Ramos (cell line): ENCODE measurements around the gene MAP3K9.
"Not testable (repeated sequence)": the region's sequence is repeated elsewhere in the genome, so short reads cannot be mapped to it uniquely, and the experiment has no call there.

Source experiments
- in situ Hi-C: fragments of 300-500 bp; cut with MboI; formaldehyde crosslinking; loops from one replicate; pipeline ENCODE4 v1.14.3; 2022; ENCODE audit warnings: low sequenced_read_pairs; ENCODE audit not compliant: unreplicated experiment

The MAP3K9 gene

GRCh38 chr14:70706177-70706576 lies 103.1 kb downstream of the MAP3K9 start:
- in situ Hi-C loops, result no loop called here

GRCh38 chr14:70704960-70705359 lies 104.4 kb downstream of the MAP3K9 start:
- in situ Hi-C loops, result no loop called here

- in situ Hi-C loops, result not testable (repeated sequence)
Observed at GRCh38 chr14:70703621-70704168, 105.6 kb downstream of the MAP3K9 start.

- in situ Hi-C loops, result no loop called here
Observed at GRCh38 chr14:70702161-70702560, 107.2 kb downstream of the MAP3K9 start.

- in situ Hi-C loops, result no loop called here
Observed at GRCh38 chr14:70701610-70702009, 107.7 kb downstream of the MAP3K9 start.

- in situ Hi-C loops, result no loop called here
Observed at GRCh38 chr14:70700955-70701585, 108.2 kb downstream of the MAP3K9 start.

GRCh38 chr14:70699646-70700045 lies 109.7 kb downstream of the MAP3K9 start:
- in situ Hi-C loops, result no loop called here

- in situ Hi-C loops, result no loop called here
Observed at GRCh38 chr14:70698288-70698687, 111.0 kb downstream of the MAP3K9 start.

GRCh38 chr14:70697701-70698100 lies 111.6 kb downstream of the MAP3K9 start:
- in situ Hi-C loops, result no loop called here

GRCh38 chr14:70696026-70696425 lies 113.3 kb downstream of the MAP3K9 start:
- in situ Hi-C loops, result no loop called here

- in situ Hi-C loops, result no loop called here
Observed at GRCh38 chr14:70692210-70692609, 117.1 kb downstream of the MAP3K9 start.

GRCh38 chr14:70685474-70686197 lies 123.7 kb downstream of the MAP3K9 start:
- in situ Hi-C loops, result no loop called here

- in situ Hi-C loops, result no loop called here
Observed at GRCh38 chr14:70683983-70684382, 125.3 kb downstream of the MAP3K9 start.

- in situ Hi-C loops, result no loop called here
Observed at GRCh38 chr14:70680748-70681147, 128.6 kb downstream of the MAP3K9 start.

GRCh38 chr14:70677341-70677740 lies 132.0 kb downstream of the MAP3K9 start:
- in situ Hi-C loops, result no loop called here
